GM19035 (cell line): ENCODE results near the gene SPTAN1.
"Not testable (repeated sequence)": the region's sequence is repeated elsewhere in the genome, so short reads cannot be mapped to it uniquely, and the experiment has no call there.

Experiments used
- ATAC-seq: cut with Tn5 transposase; IDR thresholded peaks from one replicate; pipeline ENCODE4 v1.9.1; 2021; ENCODE audit not compliant: unreplicated experiment

The SPTAN1 gene

GRCh38 chr9:128631636-128632035 lies 79.2 kb downstream of the SPTAN1 start:
- no peak for ATAC-seq

GRCh38 chr9:128632066-128632465 lies 79.7 kb downstream of the SPTAN1 start:
- ATAC-seq = no peak

- ATAC-seq = no peak
These were observed 80.1 kb downstream of the SPTAN1 start for GRCh38 chr9:128632486-128632885.

- no peak for ATAC-seq
These were observed 80.7 kb downstream of the SPTAN1 start for GRCh38 chr9:128633057-128633456.

- ATAC-seq = no peak
These were observed 81.2 kb downstream of the SPTAN1 start for GRCh38 chr9:128633601-128634000.

GRCh38 chr9:128634111-128634510 lies 81.7 kb downstream of the SPTAN1 start:
- ATAC-seq = no peak

- no peak for ATAC-seq
These were observed 82.4 kb downstream of the SPTAN1 start for GRCh38 chr9:128634651-128635262.

- ATAC-seq = no peak
These were observed 83.1 kb downstream of the SPTAN1 start for GRCh38 chr9:128635266-128636023.

GRCh38 chr9:128636024-128636390 lies 83.6 kb downstream of the SPTAN1 start:
- no peak for ATAC-seq

GRCh38 chr9:128636556-128637530 lies 84.5 kb downstream of the SPTAN1 start:
- no peak for ATAC-seq

- ATAC-seq = no peak
These were observed 85.3 kb downstream of the SPTAN1 start for GRCh38 chr9:128637656-128638055.

- ATAC-seq = no peak
These were observed 86.2 kb downstream of the SPTAN1 start for GRCh38 chr9:128638580-128638979.

GRCh38 chr9:128640603-128641002 lies 88.2 kb downstream of the SPTAN1 start:
- ATAC-seq = no peak

- no peak for ATAC-seq
These were observed 90.4 kb downstream of the SPTAN1 start for GRCh38 chr9:128642675-128643245.

- ATAC-seq = peak; percentile 59
These were observed 91.3 kb downstream of the SPTAN1 start for GRCh38 chr9:128643519-128644300.

GRCh38 chr9:128648206-128648605 lies 95.8 kb downstream of the SPTAN1 start:
- not testable (repeated sequence) for ATAC-seq

GRCh38 chr9:128651798-128652197 lies 99.4 kb downstream of the SPTAN1 start:
- ATAC-seq = no peak

GRCh38 chr9:128653908-128654307 lies 101.5 kb downstream of the SPTAN1 start:
- ATAC-seq = no peak

GRCh38 chr9:128654481-128654880 lies 102.1 kb downstream of the SPTAN1 start:
- ATAC-seq = no peak
